ENCODE data around the gene MLC1. TPM values are rescaled to one million over a fixed set of nuclear protein-coding genes. Genes with fewer than 3 reads are reported as not detected.

The MLC1 gene
- total and polyA plus RNA-seq, 4 donors = 0.13 to 9.4 (median 0.33) TPM; not detected in 1

DNA sequence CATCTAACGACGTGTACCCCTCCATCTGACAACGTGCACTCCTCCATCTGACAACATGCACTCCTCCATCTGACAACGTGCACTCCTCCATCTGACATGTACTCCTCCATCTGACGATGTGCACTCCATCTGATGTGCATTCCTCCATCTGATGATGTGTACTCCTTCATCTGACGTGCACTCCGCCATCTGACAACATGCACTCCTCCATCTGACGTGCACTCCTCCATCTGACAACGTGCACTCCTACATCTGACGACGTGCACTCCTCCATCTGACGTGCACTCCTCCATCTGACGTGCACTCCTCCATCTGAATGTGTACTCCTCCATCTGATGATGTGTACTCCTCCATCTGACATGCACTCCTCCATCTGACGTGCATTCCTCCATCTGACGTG is 64.6 kb downstream of the MLC1 start (continued):
- TF ChIP-seq, protein P1, sequence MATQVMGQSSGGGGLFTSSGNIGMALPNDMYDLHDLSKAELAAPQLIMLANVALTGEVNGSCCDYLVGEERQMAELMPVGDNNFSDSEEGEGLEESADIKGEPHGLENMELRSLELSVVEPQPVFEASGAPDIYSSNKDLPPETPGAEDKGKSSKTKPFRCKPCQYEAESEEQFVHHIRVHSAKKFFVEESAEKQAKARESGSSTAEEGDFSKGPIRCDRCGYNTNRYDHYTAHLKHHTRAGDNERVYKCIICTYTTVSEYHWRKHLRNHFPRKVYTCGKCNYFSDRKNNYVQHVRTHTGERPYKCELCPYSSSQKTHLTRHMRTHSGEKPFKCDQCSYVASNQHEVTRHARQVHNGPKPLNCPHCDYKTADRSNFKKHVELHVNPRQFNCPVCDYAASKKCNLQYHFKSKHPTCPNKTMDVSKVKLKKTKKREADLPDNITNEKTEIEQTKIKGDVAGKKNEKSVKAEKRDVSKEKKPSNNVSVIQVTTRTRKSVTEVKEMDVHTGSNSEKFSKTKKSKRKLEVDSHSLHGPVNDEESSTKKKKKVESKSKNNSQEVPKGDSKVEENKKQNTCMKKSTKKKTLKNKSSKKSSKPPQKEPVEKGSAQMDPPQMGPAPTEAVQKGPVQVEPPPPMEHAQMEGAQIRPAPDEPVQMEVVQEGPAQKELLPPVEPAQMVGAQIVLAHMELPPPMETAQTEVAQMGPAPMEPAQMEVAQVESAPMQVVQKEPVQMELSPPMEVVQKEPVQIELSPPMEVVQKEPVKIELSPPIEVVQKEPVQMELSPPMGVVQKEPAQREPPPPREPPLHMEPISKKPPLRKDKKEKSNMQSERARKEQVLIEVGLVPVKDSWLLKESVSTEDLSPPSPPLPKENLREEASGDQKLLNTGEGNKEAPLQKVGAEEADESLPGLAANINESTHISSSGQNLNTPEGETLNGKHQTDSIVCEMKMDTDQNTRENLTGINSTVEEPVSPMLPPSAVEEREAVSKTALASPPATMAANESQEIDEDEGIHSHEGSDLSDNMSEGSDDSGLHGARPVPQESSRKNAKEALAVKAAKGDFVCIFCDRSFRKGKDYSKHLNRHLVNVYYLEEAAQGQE (IDR thresholded peaks at IDR 0.05) = no peak

DNA sequence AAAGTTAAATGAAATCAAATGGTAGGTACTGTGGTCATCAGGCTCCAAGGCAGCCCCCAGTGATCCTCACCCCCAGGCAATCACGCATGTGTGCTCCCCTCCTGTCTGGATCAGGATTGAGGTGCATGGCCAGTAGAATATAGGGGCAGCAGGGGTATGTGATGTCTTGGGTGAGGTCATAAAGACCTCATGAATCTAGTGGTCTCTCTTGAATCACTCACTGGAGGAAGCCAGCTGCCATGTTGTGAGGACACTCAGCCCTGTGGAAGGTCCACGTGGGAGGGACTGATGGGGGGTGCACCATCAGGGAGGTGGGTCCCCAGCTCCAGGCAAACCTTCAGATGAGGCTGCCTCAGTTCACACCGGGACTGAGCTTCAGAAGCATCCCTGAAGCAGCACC is 65.9 kb downstream of the MLC1 start:
- Histone ChIP-seq H3K27me3 (ENCODE audit: control insufficient read depth in 4 of 4, insufficient read depth in 4 of 4, low read length in 3 of 4) (peaks cover 0 to 7% (median under 1%) of the 10 kb centered on the region in 4 donors), H3K4me3 (ENCODE audit: low read depth in 1 of 3, low read length in 3 of 3) (no peak overlapping the region), H3K27ac (ENCODE audit: low read depth in 1 of 2, low read length in 2 of 2) (no peak overlapping the region), H3K36me3 (ENCODE audit: control insufficient read depth in 4 of 4, insufficient read depth in 3 of 4, low read depth in 1 of 4, low read length in 3 of 4) (no peaks in the 10 kb centered on the region), H3K9ac (ENCODE audit: low read depth in 1 of 2, low read length in 2 of 2) (no peak overlapping the region), H3K4me1 (ENCODE audit: control insufficient read depth in 4 of 4, insufficient read depth in 4 of 4, low read length in 3 of 4) (peaks cover 0 to 2% (median 0%) of the 10 kb centered on the region in 4 donors), H3K9me3 (ENCODE audit: control insufficient read depth in 4 of 4, low read length in 3 of 4) (no peaks in the 10 kb centered on the region)
- DNase-seq (ENCODE audit: low spot score) = no peak
- TF ChIP-seq SP1 (IDR thresholded peaks at IDR 0.05) = no peak
- TF ChIP-seq, protein P1 (IDR thresholded peaks at IDR 0.05) = no peak
- TF ChIP-seq, protein P2, sequence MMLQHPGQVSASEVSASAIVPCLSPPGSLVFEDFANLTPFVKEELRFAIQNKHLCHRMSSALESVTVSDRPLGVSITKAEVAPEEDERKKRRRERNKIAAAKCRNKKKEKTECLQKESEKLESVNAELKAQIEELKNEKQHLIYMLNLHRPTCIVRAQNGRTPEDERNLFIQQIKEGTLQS (IDR thresholded peaks at IDR 0.05) = no peak
- TF ChIP-seq RXRA (IDR thresholded peaks at IDR 0.05) = no peak
- no peak for TF ChIP-seq EGR1 (IDR thresholded peaks at IDR 0.05; ENCODE audit: low read depth in 2 of 2)
- no peak for TF ChIP-seq GABPA (IDR thresholded peaks at IDR 0.05 in 1 of 2, conservative IDR thresholded peaks at IDR 0.05 in 1 of 2)
- TF ChIP-seq TAF1 (conservative IDR thresholded peaks at IDR 0.05) = no peak
- TF ChIP-seq RAD21 (IDR thresholded peaks at IDR 0.05) = no peak
- WGBS = 72% methylated on average over 3 of the region's 3 CpGs

DNA sequence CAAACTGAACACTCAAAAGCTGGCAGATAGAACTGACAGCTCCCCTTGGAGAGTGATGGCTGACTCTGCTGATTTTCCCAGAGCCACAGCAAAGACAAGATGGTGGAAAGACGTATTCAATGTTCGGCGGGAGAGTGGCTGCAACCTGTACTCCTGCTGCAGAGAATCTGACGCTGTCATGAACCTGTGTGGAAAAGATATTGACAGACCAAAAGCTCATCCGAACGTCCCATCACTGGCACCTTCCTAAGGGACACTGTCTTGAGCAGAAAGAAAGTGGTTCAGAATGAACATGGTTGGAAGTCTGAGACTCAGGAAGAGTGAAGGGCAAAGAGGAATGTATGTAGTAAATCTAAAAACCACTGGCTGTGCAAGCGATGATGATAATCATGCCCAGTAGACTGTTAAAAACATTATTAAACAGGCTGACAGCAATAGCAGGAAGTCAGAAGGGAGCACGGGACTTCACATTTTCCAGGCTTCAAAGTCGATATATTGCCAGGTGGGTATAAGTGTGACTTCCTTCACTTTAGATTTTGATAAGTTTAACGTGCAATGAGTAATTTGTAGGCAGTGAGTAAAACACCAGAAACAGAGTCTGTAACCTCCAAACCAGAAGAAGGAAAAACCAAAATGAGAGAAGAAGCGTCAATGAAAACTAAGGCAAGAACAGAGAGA is 66.5 kb downstream of the MLC1 start:
- no peak for DNase-seq (ENCODE audit: low spot score)
- Histone ChIP-seq H3K36me3 (ENCODE audit: control insufficient read depth in 4 of 4, insufficient read depth in 3 of 4, low read depth in 1 of 4, low read length in 3 of 4) (no peaks in the 10 kb centered on the region), H3K9ac (ENCODE audit: low read depth in 1 of 2, low read length in 2 of 2) (no peak overlapping the region), H3K4me1 (ENCODE audit: control insufficient read depth in 4 of 4, insufficient read depth in 4 of 4, low read length in 3 of 4) (peaks cover 0 to 2% (median 0%) of the 10 kb centered on the region in 4 donors), H3K4me3 (ENCODE audit: low read depth in 1 of 3, low read length in 3 of 3) (no peak overlapping the region), H3K27me3 (ENCODE audit: control insufficient read depth in 4 of 4, insufficient read depth in 4 of 4, low read length in 3 of 4) (peaks cover 0 to 7% (median under 1%) of the 10 kb centered on the region in 4 donors), H3K9me3 (ENCODE audit: control insufficient read depth in 4 of 4, low read length in 3 of 4) (no peaks in the 10 kb centered on the region), H3K27ac (ENCODE audit: low read depth in 1 of 2, low read length in 2 of 2) (no peak overlapping the region)
- TF ChIP-seq EGR1 (IDR thresholded peaks at IDR 0.05; ENCODE audit: low read depth in 2 of 2) = no peak
- TF ChIP-seq, protein P3, sequence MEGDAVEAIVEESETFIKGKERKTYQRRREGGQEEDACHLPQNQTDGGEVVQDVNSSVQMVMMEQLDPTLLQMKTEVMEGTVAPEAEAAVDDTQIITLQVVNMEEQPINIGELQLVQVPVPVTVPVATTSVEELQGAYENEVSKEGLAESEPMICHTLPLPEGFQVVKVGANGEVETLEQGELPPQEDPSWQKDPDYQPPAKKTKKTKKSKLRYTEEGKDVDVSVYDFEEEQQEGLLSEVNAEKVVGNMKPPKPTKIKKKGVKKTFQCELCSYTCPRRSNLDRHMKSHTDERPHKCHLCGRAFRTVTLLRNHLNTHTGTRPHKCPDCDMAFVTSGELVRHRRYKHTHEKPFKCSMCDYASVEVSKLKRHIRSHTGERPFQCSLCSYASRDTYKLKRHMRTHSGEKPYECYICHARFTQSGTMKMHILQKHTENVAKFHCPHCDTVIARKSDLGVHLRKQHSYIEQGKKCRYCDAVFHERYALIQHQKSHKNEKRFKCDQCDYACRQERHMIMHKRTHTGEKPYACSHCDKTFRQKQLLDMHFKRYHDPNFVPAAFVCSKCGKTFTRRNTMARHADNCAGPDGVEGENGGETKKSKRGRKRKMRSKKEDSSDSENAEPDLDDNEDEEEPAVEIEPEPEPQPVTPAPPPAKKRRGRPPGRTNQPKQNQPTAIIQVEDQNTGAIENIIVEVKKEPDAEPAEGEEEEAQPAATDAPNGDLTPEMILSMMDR (IDR thresholded peaks at IDR 0.05; ENCODE audit: low read depth, low read length, missing input control) = no peak
- WGBS = 63% methylated on average over 11 of the region's 11 CpGs
